KOPT-K1 (cell line): ENCODE data around the gene DNAH10.

Source experiments
- H3K27ac ChIP-seq: fragments of 200-600 bp; sonication (generic); 2 replicates; pipeline ENCODE4 v1.5.1; 2016; ENCODE audit warnings: antibody characterized with exemption, mild to moderate bottlenecking, low read depth, low read length; ENCODE audit not compliant: poor library complexity, severe bottlenecking
- H3K36me3 ChIP-seq: fragments of 200-600 bp; sonication (generic); 2 replicates; pipeline ENCODE4 v1.5.1; 2017; ENCODE audit warnings: antibody characterized with exemption, mild to moderate bottlenecking, low read length, moderate library complexity; ENCODE audit not compliant: insufficient read depth
- H3K9me3 ChIP-seq: fragments of 200-600 bp; sonication (generic); 2 replicates; pipeline ENCODE4 v1.5.1; 2017; ENCODE audit warnings: antibody characterized with exemption, low read length, mild to moderate bottlenecking; ENCODE audit not compliant: insufficient read depth, poor library complexity, severe bottlenecking

Gene DNAH10

DNA sequence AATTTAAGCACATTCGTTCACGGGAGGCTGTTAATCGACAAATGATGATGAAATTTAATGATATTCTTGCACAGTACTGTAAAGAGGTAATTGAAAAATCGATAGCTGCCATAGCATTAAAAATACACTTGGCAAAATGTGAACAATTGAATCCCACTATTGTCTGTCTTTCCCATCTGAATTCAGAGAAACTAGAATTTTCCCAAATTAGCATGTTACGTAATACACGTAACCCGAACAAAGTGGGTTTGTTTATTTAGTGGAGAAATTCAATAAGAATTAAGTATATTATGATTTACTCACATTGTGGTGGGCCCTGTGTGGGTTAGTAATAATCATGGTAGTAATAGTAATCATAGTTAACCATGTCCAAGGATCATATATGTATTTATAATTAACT lies 31.9 kb downstream of the DNAH10 start:
- Histone ChIP-seq H3K27ac (no peak overlapping the region), H3K36me3 (no peaks in the 10 kb centered on the region)

DNA sequence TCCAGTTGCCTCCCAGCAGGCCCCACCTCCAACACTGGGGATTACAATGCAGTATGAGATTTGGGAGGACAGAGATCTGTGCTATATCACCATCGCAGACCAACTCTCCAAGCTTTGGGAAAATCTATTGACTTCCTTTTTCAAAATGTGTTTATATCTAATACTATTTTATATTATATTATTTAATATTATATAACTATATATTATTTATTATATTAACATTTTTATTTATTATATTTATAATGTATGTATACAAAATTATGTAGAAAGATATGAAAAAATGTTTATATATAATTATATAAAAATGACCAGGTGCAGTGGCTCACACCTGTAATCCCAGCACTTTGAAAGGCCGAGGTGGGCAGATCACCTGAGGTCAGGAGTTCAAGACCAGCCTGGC lies 36.4 kb downstream of the DNAH10 start:
- Histone ChIP-seq H3K27ac (no peak overlapping the region), H3K9me3 (no peaks in the 10 kb centered on the region), H3K36me3 (no peaks in the 10 kb centered on the region)

More for the DNA sequence above, 31.9 kb downstream of the DNAH10 start:
- H3K9me3 ChIP-seq, result no peaks in the 10 kb centered on the region

DNA sequence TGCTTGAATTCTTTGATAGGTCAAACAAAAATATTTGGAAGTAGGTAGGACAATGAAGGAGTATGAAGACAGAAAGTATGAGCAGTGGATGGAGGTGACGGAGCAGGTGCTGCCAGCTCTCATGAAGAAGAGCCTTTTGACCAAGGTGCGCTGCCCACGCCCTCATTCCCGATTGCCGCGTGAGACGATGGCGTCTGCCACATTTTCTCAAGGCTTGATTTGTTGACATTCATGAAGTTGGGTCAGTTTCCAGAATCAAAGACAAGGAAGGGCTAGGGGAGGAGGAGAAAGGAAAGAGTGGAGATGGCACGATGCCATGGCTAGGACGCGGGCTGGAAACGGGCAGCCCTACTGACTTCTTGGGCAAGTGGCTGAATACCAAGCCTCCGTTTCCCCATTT lies 37.1 kb downstream of the DNAH10 start:
- Histone ChIP-seq H3K9me3 (no peaks in the 10 kb centered on the region), H3K36me3 (no peaks in the 10 kb centered on the region), H3K27ac (no peak overlapping the region)

DNA sequence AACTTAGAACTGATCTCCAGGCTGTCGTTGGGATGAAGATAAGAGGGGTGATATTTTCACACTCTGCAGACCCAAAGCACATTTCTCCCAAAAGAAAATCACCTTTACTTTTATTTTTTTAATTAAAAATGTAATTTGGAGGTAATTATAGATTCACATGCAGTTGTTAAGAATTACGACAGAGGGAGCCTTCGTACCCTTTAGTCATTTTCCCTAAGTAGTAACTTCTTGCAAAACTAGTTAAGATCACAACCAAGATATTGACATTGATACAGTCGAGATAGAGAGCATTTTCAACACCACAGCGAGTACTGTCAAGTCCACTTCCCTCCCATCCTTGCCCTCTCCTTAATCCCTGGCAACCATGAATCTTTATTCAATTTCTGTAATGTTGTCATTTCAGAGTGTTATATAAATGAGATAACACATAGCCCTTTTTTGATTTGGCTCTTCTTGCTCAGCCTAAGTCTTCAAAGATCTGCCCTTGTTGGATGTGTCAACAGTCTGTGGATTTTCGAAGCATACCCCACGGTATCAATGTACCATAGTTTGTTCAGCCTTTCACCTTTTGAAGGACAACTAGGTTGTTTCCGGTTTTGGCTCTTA lies 39.6 kb downstream of the DNAH10 start:
- no peaks in the 10 kb centered on the region for H3K9me3 ChIP-seq
- H3K27ac ChIP-seq, result no peak overlapping the region
- H3K36me3 ChIP-seq, result no peaks in the 10 kb centered on the region

DNA sequence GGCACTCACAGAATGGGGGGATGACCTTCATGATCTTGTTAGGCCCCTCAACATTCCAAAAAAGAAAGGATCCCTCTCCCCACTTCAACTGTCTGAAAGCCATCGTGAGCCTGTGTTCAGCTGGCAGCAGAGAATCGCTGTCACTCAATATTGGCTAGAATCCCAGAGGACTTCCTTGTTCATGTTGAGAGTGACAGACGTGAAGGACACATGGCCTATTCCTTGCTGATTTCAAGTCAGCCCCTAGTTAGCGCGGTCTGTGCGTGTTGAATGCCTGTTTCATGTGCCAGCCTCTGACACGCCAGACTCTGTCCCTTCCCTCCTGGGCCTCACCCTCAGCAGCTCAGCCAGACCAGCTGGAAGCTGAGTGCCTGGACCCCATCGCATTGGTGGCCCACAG lies 43.1 kb downstream of the DNAH10 start:
- no peaks in the 10 kb centered on the region for H3K9me3 ChIP-seq
- H3K27ac ChIP-seq, result no peak overlapping the region
- H3K36me3 ChIP-seq, result no peaks in the 10 kb centered on the region

DNA sequence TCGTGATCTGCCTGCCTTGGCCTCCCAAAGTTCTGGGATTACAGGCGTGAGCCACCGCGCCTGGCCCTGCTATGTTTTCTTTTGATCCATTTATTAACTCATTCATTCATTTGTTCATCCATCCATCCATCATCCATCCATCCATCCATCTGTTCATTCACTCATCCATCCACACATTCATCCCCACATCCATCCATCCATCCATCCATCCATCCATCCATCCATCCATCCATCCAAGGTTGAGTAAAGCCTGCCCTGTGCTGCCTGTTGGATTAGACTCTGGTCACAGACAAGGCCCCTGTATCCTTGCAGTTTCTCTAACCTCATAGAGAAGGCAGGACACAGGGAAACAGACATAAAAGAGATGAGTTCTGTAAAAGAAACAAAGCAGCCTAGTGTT lies 44.9 kb downstream of the DNAH10 start:
- Histone ChIP-seq H3K36me3 (no peaks in the 10 kb centered on the region), H3K9me3 (no peaks in the 10 kb centered on the region), H3K27ac (no peak overlapping the region)

DNA sequence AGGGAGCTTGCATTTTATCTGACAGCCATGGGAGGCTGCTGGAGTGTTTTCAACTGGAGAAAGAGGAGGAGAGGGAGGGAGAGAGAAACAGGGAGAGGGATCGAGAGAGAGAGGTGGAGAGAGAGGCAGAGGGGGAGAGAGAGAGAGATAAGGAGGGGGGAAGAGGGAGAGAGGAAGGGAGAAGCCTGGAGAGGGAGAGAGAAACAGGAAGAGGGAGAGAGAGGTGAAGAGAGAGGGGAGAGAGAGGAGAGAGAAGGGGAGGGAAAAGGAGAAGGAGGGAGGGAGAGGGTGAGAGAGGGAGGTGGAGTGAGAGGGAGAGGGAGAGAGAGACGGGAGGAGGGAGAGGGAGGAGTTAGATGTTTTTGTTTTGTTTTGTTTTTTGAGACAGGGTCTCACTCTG lies 45.6 kb downstream of the DNAH10 start:
- H3K36me3 ChIP-seq, result no peaks in the 10 kb centered on the region
- no peak overlapping the region for H3K27ac ChIP-seq
- H3K9me3 ChIP-seq, result no peaks in the 10 kb centered on the region

DNA sequence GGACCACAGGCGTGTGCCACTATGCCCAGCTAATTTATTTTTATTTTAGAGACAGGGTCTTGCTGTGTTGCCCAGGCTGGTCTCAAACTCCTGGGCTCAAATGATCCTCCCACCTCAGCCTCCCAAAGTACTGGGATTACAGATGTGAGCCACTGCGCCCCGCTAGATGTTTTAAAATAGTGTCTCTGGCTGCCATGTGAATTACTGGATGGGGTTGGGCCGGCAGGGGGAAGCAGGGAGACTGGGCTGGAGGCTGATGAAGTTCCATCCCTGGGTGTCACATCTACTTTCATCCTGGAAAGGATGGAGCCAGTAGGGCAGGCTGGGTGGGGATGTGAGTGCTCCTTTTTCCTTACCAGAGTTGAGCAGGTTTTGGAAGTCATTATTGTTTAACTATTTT lies 46.1 kb downstream of the DNAH10 start:
- Histone ChIP-seq H3K27ac (no peak overlapping the region), H3K9me3 (no peaks in the 10 kb centered on the region), H3K36me3 (no peaks in the 10 kb centered on the region)

DNA sequence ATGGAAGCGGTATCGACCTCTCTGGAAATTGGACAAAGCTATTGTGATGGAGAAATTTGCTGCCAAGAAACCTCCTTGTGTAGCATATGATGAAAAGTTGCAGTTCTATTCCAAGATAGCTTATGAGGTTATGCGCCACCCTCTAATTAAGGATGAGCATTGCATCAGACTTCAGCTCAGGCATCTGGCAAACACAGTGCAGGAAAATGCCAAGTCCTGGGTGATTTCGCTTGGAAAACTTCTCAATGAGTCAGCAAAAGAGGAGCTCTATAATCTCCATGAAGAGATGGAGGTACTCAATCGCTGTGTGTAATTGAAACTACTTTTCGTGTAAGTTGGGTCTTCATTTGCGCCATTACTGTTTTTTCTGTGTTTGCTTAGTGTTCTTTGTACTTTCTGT lies 51.2 kb downstream of the DNAH10 start:
- Histone ChIP-seq H3K36me3 (no peaks in the 10 kb centered on the region), H3K27ac (no peak overlapping the region), H3K9me3 (peaks cover 18% of the 10 kb centered on the region)

DNA sequence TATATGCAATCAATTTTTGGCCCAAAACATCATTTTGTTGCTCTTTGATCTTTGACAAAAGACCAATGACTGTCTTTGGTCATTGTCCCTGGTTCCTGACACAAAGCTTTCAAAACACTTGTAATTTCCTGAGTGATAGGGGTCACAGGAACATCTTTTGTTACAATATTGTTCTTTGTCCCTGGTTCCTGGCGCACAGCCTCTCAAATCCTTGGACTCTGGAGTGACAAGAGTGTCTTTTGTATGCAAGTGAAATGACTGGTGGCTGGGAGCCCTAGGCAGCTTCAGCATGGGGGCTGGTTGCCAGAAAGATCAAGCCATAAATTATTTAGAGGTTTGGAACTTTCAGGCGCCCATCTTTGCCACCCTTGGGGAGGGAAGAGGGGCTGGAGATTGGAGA lies 53.9 kb downstream of the DNAH10 start:
- H3K36me3 ChIP-seq, result no peaks in the 10 kb centered on the region
- no peak overlapping the region for H3K27ac ChIP-seq
- H3K9me3 ChIP-seq, result peaks cover 18% of the 10 kb centered on the region

DNA sequence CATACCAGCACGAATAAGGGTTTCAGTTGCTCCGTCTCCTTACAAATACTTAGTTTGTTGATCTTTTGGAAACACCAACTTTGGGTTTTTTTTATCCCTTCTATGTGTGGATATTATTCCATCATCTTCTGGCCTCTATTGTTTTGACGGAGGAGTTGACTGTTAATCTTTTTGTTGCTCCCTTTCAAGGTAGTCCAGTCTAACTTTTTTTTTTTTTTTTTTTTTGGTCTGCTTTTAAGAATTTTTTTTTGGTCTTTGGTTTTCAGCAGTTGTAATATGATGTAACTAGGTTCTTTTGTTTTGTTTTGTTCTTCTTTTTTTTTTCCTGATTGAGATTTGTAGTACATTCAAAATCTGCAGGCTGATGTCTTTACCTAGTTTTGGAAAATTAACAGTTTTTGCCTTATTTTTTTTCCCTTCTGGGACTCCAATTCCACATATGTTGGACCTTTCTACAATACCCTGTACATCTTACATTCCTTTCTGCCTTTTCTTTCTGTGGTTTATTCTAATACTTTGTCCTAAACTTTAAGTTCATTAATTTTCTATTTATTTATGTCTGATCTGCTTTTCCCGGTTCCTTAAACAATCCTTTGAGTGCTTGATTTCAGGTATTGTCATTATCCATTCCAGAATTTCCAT lies 54.9 kb downstream of the DNAH10 start:
- Histone ChIP-seq H3K36me3 (no peaks in the 10 kb centered on the region), H3K9me3 (peaks cover 18% of the 10 kb centered on the region), H3K27ac (no peak overlapping the region)

DNA sequence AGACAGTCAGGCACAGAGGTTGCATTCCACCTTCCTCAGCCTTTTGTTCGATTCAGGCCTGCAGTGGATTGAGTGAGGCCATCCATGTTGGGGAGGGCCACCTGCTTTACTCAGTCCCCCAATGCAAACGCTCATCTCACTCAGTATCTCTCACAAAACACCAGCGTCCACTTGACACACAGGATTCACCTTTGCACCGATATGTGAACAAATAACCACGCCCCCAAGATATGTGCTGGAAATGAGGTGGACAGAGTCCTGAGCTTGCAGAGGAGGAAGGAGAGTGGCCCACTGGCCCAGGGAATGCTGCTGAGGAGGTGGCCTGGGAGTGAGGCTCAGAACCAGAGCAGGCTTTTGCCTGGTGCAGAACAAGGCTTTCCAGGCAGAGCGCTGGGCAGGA lies 60.7 kb downstream of the DNAH10 start:
- Histone ChIP-seq H3K9me3 (peaks cover 2% of the 10 kb centered on the region), H3K36me3 (no peaks in the 10 kb centered on the region), H3K27ac (no peak overlapping the region)

DNA sequence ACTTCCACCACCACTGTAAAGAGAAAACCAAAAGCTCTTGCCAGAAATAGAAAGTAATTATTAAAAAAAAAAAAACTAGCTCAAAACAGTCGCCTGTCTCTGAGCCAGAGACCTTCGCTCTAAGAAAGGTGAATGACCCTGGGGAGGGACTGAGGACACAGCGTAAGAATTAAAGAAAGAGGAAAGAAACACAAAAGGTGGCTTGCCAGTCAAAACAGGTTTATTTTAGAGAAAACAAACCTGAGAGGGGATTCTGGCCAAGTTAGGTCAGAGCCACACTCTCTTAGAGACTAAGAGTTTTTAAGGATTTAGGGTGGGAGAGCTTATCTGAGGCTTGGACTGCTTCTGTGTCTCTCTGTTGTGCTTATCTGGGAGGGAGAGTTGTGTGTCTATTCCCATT lies 66.0 kb downstream of the DNAH10 start:
- Histone ChIP-seq H3K27ac (no peak overlapping the region), H3K36me3 (no peaks in the 10 kb centered on the region), H3K9me3 (no peaks in the 10 kb centered on the region)

DNA sequence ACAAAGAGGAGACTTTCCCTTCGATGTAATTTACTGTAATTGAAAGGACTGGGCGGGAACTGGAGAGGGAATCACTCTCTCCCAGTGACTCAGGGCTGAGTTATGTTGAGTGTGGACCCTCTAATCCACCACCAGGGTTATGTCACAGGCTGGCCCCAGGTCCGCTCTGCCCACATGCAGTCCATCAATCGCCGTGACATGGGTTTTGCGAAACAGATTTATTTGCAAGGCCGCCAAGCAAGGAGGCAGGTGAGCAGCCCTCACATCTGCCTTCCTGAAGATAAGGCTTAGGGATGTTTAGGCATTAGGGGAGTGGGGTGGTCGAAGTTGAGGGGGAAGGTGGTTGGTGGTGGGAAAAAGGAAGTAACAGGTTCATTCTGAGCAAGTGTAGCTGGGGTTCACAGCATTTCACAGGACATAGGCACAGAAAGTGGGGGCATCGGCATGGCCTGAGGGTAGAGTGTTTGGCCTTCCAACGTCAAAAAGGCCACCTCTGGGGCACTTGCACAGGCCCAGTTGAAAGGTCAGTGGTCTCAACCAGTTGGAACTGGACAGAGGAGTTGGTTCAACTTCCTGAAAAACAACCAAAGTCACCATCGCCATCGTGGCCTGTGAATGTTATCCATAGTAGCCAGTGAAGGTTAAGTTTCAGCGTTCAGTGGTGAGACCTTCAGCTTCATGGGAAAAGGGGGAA lies 66.9 kb downstream of the DNAH10 start:
- no peaks in the 10 kb centered on the region for H3K36me3 ChIP-seq
- no peaks in the 10 kb centered on the region for H3K9me3 ChIP-seq
- no peak overlapping the region for H3K27ac ChIP-seq

DNA sequence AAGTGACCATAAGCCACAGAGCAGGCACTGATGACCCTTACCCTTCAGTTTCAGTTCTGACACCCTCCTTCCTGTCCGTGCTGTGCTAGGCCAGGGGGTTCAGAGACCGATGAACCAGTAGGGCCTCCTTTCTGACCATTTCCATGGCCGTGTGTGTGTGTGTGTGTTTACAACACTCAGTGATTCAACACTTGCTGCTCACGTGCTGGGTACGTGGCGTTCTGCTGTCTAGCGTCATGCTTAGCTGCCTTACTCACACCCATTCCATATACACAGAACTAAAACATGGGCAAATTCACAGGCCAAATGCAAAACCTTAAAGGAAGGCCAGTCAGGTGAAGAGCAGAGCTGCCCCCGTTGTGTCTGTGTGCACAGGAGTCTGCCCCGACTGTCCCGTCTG lies 67.5 kb downstream of the DNAH10 start:
- Histone ChIP-seq H3K9me3 (peaks cover 1% of the 10 kb centered on the region), H3K27ac (no peak overlapping the region), H3K36me3 (no peaks in the 10 kb centered on the region)

DNA sequence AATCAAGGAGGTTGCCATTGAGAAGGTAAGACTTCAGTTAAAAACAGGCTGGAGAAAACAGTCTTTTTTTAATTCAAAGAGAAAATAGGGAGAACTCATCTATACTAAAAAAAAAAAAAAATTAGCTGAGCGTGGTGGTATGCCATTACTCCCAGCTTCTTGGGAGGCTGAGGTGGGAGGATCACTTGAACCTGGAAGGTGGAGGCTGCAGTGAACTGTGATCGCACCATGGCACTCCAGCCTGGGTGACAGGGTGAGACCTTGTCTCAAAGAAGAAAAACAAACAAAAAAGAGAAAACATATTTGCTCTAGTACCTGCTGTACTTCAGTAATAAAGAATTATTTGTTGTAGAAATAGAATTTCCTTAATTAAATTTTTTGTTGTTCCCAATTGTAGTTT lies 68.6 kb downstream of the DNAH10 start:
- Histone ChIP-seq H3K9me3 (peaks cover 10% of the 10 kb centered on the region), H3K27ac (no peak overlapping the region), H3K36me3 (no peaks in the 10 kb centered on the region)
